K562 (cell line): ENCODE data around the gene BIK. TPM values are rescaled to one million over a fixed set of nuclear protein-coding genes. Genes with fewer than 3 reads are reported as not detected.

Experiments
- CBX8 ChIP-seq: fragments of 200-600 bp; sonication (generic); IDR thresholded peaks from 2 replicates; pipeline ENCODE4 v1.6.1; 2012; ENCODE audit warnings: borderline replicate concordance, mixed run types, low read depth, mild to moderate bottlenecking, moderate library complexity, mixed read lengths, low read length, control low read depth, inconsistent platforms; ENCODE audit not compliant: poor library complexity, severe bottlenecking; ENCODE audit errors: extremely low read depth
- DDX20 ChIP-seq: fragments of 450-650 bp; IDR thresholded peaks from 2 replicates; pipeline ENCODE4 v1.6.1; 2016; ENCODE audit warnings: missing genetic modification characterization, low read depth, mild to moderate bottlenecking, missing compliant biosample characterization, moderate library complexity
- GTF2B ChIP-seq: IDR thresholded peaks from 2 replicates; pipeline ENCODE4 v1.6.1; 2011; ENCODE audit not compliant: insufficient read length; ENCODE audit errors: extremely low read depth
- WHSC1 ChIP-seq: IDR thresholded peaks from one replicate; pipeline ENCODE4 v1.6.1; 2012; ENCODE audit warnings: low read length, control low read depth, inconsistent platforms
- ZNF140 ChIP-seq: fragments of 250-450 bp; sonication (Bioruptor Pico); IDR thresholded peaks from 2 replicates; pipeline ENCODE4 v1.8.0; 2021; ENCODE audit warnings: moderate library complexity, mild to moderate bottlenecking, inconsistent platforms
- ZNF318 ChIP-seq, 2 experiments: fragments of 450-650 bp; IDR thresholded peaks; 2 replicates each; pipeline ENCODE4 v1.6.1; 2016; ENCODE audit warnings: mild to moderate bottlenecking in 2 of 2, borderline replicate concordance in 1 of 2, low read depth in 1 of 2, moderate library complexity in 1 of 2
- polyA plus RNA-seq, 8 experiments: library from polyadenylated mRNA; depleted of rRNA in 4 of 8; stranded (reverse) in 5 of 8; unstranded in 3 of 8; fragments of >200 nt; fragmentation: Nextera tagmentation in 2 of 8; fragmentation: Illumina TruSeq in 1 of 8; extraction: Ambion mirVana in 2 of 8; extraction: Trizol in 1 of 8; gene quantifications; 2 replicates each; pipeline versions ENCODE4 v1.2.1 to v1.2.3, GENCODE V29; 2011 to 2014; ENCODE audit warnings: inconsistent platforms in 1 of 8, missing spikeins in 1 of 8
- total RNA-seq, 7 experiments: library from RNA; depleted of rRNA in 6 of 7; stranded (reverse); fragments of >200 nt in 6 of 7; fragmentation: Illumina TruSeq in 2 of 7; extraction: Trizol in 2 of 7; gene quantifications; 2 replicates each; pipeline versions ENCODE4 v1.2.1 to v1.2.3, GENCODE V29; 2011 to 2021; ENCODE audit warnings: low replicate concordance in 1 of 7

Gene BIK
- total and polyA plus RNA-seq, 9 of the 15 experiments (the other 6 are each of a cell fraction or from before 2014, with no cell fraction given), result 0.08 to 0.23 (median 0.18) TPM; not detected in 4

GRCh38 chr22:43081968-43082367, 28.6 kb upstream of the BIK start (continued):
- TF ChIP-seq ZNF318 (IDR thresholded peaks at IDR 0.05; ENCODE audit: borderline replicate concordance in 1 of 2, low read depth in 1 of 2) (no peak), WHSC1 (no peak), GTF2B (no peak), ZNF140 (CRISPR knock-in tag) (no peak), CBX8 (no peak), DDX20 (tag) (no peak)
